ENCODE results near the gene SPATA32.
A peak's percentile ranks its signal among the peaks of the same experiment; 100 is the strongest.
"Not testable (repeated sequence)": the region's sequence is repeated elsewhere in the genome, so short reads cannot be mapped to it uniquely, and the experiment has no call there.

The SPATA32 gene

GRCh38 chr17:45306094-45306493 is 44.2 kb upstream of the SPATA32 start:
- no CpG with 5 or more reads among the region's 4 CpGs for WGBS (ENCODE audit: extremely low coverage, insufficient coverage, insufficient read length)
- peaks cover 3% of the 10 kb centered on the region for H3K9me3 ChIP-seq (ENCODE audit: insufficient read depth, low read depth, low read length)
- H4K91ac ChIP-seq (ENCODE audit: low read depth, low read length), result no peak overlapping the region
- peak in 1 of 2 donors; percentile 42 for DNase-seq
- H3K9ac ChIP-seq (ENCODE audit: low read length), result no peak overlapping the region
- H2BK120ac ChIP-seq (ENCODE audit: insufficient read depth, low read length, poor library complexity), result no peak overlapping the region
- H3K4me3 ChIP-seq (ENCODE audit: low read depth, low read length), result no peak overlapping the region
- H2BK5ac ChIP-seq (ENCODE audit: low read depth, low read length, poor library complexity), result no peak overlapping the region
- H3K4me1 ChIP-seq (ENCODE audit: control insufficient read depth in 1 of 2, insufficient read depth in 2 of 2, low read length in 2 of 2), result peaks cover 0 to 3% of the 10 kb centered on the region in 2 experiments
- H3K4me2 ChIP-seq (ENCODE audit: low read length), result no peak overlapping the region
- no peak overlapping the region for H3K4ac ChIP-seq (ENCODE audit: low read depth, low read length)
- no peaks in the 10 kb centered on the region for H3K79me2 ChIP-seq (ENCODE audit: control insufficient read depth, insufficient read depth, low read length, poor library complexity)
- H3K79me1 ChIP-seq (ENCODE audit: low read length), result no peaks in the 10 kb centered on the region
- no peak overlapping the region for H4K8ac ChIP-seq (ENCODE audit: low read depth, low read length)
- H3K36me3 ChIP-seq (ENCODE audit: control insufficient read depth in 1 of 2, insufficient read depth in 2 of 2, low read length in 2 of 2), result peaks cover 0 to 2% of the 10 kb centered on the region in 2 experiments
- no peak overlapping the region for H2AFZ ChIP-seq (ENCODE audit: insufficient read depth, low read length, poor library complexity)
- no peak overlapping the region for H3K18ac ChIP-seq (ENCODE audit: low read length)
- H2AK5ac ChIP-seq (ENCODE audit: low read length), result no peak overlapping the region
- no peak overlapping the region for H3K27ac ChIP-seq (ENCODE audit: low read depth, low read length)
- no peak overlapping the region for H3K14ac ChIP-seq (ENCODE audit: low read length)
- no peak overlapping the region for H2BK12ac ChIP-seq (ENCODE audit: low read length)
- H4K12ac ChIP-seq (ENCODE audit: low read depth, low read length), result no peak overlapping the region
- H3K27me3 ChIP-seq (ENCODE audit: insufficient read depth, low read length), result no peaks in the 10 kb centered on the region
- no peak overlapping the region for H3K23ac ChIP-seq (ENCODE audit: low read length)

DNA sequence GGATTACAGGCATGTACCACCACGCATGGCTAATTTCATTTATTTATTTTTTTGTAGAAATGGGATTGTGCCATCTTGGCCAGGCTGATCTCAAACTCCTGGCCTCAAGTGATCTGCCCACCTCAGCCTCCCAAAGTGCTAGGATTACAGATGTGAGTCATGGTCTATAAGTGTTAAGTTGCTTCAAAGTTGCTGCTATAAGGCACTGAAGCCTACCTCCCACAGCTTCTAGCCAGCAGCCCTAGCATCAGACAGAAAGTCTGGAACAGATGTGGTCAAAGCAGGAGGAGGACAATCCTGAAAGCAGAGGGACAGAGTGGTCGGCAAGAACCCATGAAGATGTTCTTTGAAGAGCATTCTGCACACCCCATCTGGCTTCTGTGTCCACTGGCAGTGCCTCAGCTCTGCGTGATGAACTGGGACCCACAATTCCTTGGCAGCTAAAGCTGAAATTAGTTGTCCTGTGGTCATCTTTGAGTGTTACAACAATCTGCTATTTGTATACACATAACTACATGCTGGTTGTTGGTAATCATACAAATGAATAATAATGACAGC is 43.7 kb upstream of the SPATA32 start:
- Histone ChIP-seq H2AFZ (ENCODE audit: insufficient read depth, low read length, poor library complexity) (no peak overlapping the region), H3K9ac (ENCODE audit: low read length) (no peak overlapping the region), H2BK12ac (ENCODE audit: low read length) (no peak overlapping the region), H3K18ac (ENCODE audit: low read length) (no peak overlapping the region), H2BK5ac (ENCODE audit: low read depth, low read length, poor library complexity) (no peak overlapping the region), H4K91ac (ENCODE audit: low read depth, low read length) (no peak overlapping the region), H3K23ac (ENCODE audit: low read length) (no peak overlapping the region), H3K36me3 (ENCODE audit: control insufficient read depth in 1 of 2, insufficient read depth in 2 of 2, low read length in 2 of 2) (peaks cover 0 to 2% of the 10 kb centered on the region in 2 experiments), H3K9me3 (ENCODE audit: insufficient read depth, low read depth, low read length) (peaks cover 3% of the 10 kb centered on the region), H4K8ac (ENCODE audit: low read depth, low read length) (no peak overlapping the region), H2AK5ac (ENCODE audit: low read length) (no peak overlapping the region), H3K27me3 (ENCODE audit: insufficient read depth, low read length) (no peaks in the 10 kb centered on the region), H3K79me2 (ENCODE audit: control insufficient read depth, insufficient read depth, low read length, poor library complexity) (no peaks in the 10 kb centered on the region), H2BK120ac (ENCODE audit: insufficient read depth, low read length, poor library complexity) (no peak overlapping the region), H3K27ac (ENCODE audit: low read depth, low read length) (no peak overlapping the region), H3K4me3 (ENCODE audit: low read depth, low read length) (no peak overlapping the region), H3K4ac (ENCODE audit: low read depth, low read length) (no peak overlapping the region), H3K4me2 (ENCODE audit: low read length) (no peak overlapping the region), H3K79me1 (ENCODE audit: low read length) (no peaks in the 10 kb centered on the region), H4K12ac (ENCODE audit: low read depth, low read length) (no peak overlapping the region), H3K14ac (ENCODE audit: low read length) (no peak overlapping the region), H3K4me1 (ENCODE audit: control insufficient read depth in 1 of 2, insufficient read depth in 2 of 2, low read length in 2 of 2) (peaks cover 0 to 2% of the 10 kb centered on the region in 2 experiments)
- no peak for DNase-seq
- no CpG with 5 or more reads among the region's 3 CpGs for WGBS (ENCODE audit: extremely low coverage, insufficient coverage, insufficient read length)

- Histone ChIP-seq H3K9me3 (ENCODE audit: insufficient read depth, low read depth, low read length) (no peaks in the 10 kb centered on the region), H3K4ac (ENCODE audit: low read depth, low read length) (no peak overlapping the region), H2AFZ (ENCODE audit: insufficient read depth, low read length, poor library complexity) (no peak overlapping the region), H2BK12ac (ENCODE audit: low read length) (no peak overlapping the region), H4K8ac (ENCODE audit: low read depth, low read length) (no peak overlapping the region), H2BK120ac (ENCODE audit: insufficient read depth, low read length, poor library complexity) (no peak overlapping the region), H3K14ac (ENCODE audit: low read length) (no peak overlapping the region), H3K23ac (ENCODE audit: low read length) (no peak overlapping the region), H3K79me2 (ENCODE audit: control insufficient read depth, insufficient read depth, low read length, poor library complexity) (no peaks in the 10 kb centered on the region), H2BK5ac (ENCODE audit: low read depth, low read length, poor library complexity) (no peak overlapping the region), H3K4me3 (ENCODE audit: low read depth, low read length) (no peak overlapping the region), H3K79me1 (ENCODE audit: low read length) (no peaks in the 10 kb centered on the region), H3K18ac (ENCODE audit: low read length) (no peak overlapping the region), H3K27ac (ENCODE audit: low read depth, low read length) (no peak overlapping the region), H2AK5ac (ENCODE audit: low read length) (no peak overlapping the region), H3K4me1 (ENCODE audit: control insufficient read depth in 1 of 2, insufficient read depth in 2 of 2, low read length in 2 of 2) (peaks cover 6 to 10% of the 10 kb centered on the region in 2 experiments), H3K4me2 (ENCODE audit: low read length) (no peak overlapping the region), H3K9ac (ENCODE audit: low read length) (no peak overlapping the region), H4K91ac (ENCODE audit: low read depth, low read length) (no peak overlapping the region), H3K27me3 (ENCODE audit: insufficient read depth, low read length) (no peaks in the 10 kb centered on the region), H4K12ac (ENCODE audit: low read depth, low read length) (no peak overlapping the region), H3K36me3 (ENCODE audit: control insufficient read depth in 1 of 2, insufficient read depth in 2 of 2, low read length in 2 of 2) (peaks cover 0 to 2% of the 10 kb centered on the region in 2 experiments)
- no CpG with 5 or more reads among the region's 10 CpGs for WGBS (ENCODE audit: extremely low coverage, insufficient coverage, insufficient read length)
- DNase-seq, result peak in 1 of 2 donors; percentile 41
Measured at GRCh38 chr17:45302649-45303173, 40.8 kb upstream of the SPATA32 start.

GRCh38 chr17:45302220-45302619 is 40.3 kb upstream of the SPATA32 start:
- not testable (repeated sequence) for H3K23ac ChIP-seq (ENCODE audit: low read length); H2BK120ac ChIP-seq (ENCODE audit: insufficient read depth, low read length, poor library complexity); H4K12ac ChIP-seq (ENCODE audit: low read depth, low read length); H4K91ac ChIP-seq (ENCODE audit: low read depth, low read length); H2BK12ac ChIP-seq (ENCODE audit: low read length); H3K27ac ChIP-seq (ENCODE audit: low read depth, low read length); H3K18ac ChIP-seq (ENCODE audit: low read length); H3K79me2 ChIP-seq (ENCODE audit: control insufficient read depth, insufficient read depth, low read length, poor library complexity); H2AK5ac ChIP-seq (ENCODE audit: low read length); H2AFZ ChIP-seq (ENCODE audit: insufficient read depth, low read length, poor library complexity); H4K8ac ChIP-seq (ENCODE audit: low read depth, low read length); H3K27me3 ChIP-seq (ENCODE audit: insufficient read depth, low read length); H3K14ac ChIP-seq (ENCODE audit: low read length); H3K4me2 ChIP-seq (ENCODE audit: low read length); DNase-seq; H3K9ac ChIP-seq (ENCODE audit: low read length); H3K79me1 ChIP-seq (ENCODE audit: low read length); H3K4me3 ChIP-seq (ENCODE audit: low read depth, low read length); H3K36me3 ChIP-seq (ENCODE audit: control insufficient read depth in 1 of 2, insufficient read depth in 2 of 2, low read length in 2 of 2); H3K9me3 ChIP-seq (ENCODE audit: insufficient read depth, low read depth, low read length); H3K4ac ChIP-seq (ENCODE audit: low read depth, low read length); H2BK5ac ChIP-seq (ENCODE audit: low read depth, low read length, poor library complexity); H3K4me1 ChIP-seq (ENCODE audit: control insufficient read depth in 1 of 2, insufficient read depth in 2 of 2, low read length in 2 of 2)
- no CpG with 5 or more reads among the region's 9 CpGs for WGBS (ENCODE audit: extremely low coverage, insufficient coverage, insufficient read length)

Data from trophoblast cell (in vitro differentiated cells and primary cell).